Activated CD4-positive, alpha-beta T cell treated with anti-CD3 and anti-CD28 coated beads, Interleukin-2, amount 10 ng/mL, durations not matched to agents 7 days and 5 days (primary cell): ENCODE results near the gene DOK5. TPM values are rescaled to one million over a fixed set of nuclear protein-coding genes. Genes with fewer than 3 reads are reported as not detected.

Experiments used
- CTCF ChIA-PET: fragments of 350-600 bp; sonication (Branson Sonifier 250); formaldehyde crosslinking; loops from one replicate; lab custom pipeline; 2021; ENCODE audit warnings: antibody characterized with exemption; lab: Charles Lee
- POLR2A ChIA-PET: fragments of 350-600 bp; sonication (Branson Sonifier 250); formaldehyde crosslinking; loops from one replicate; lab custom pipeline; 2021; ENCODE audit warnings: antibody characterized with exemption; lab: Charles Lee
- DNase-seq: peaks from one replicate; pipeline ENCODE4 v3.0.0-alpha.2; 2020
- H3K27ac Mint-ChIP-seq: one replicate; pipeline ENCODE4 v1.8.0; 2021; ENCODE audit warnings: mild to moderate bottlenecking, moderate library complexity, mixed read lengths
- H3K27me3 Mint-ChIP-seq: one replicate; pipeline ENCODE4 v1.8.0; 2021; ENCODE audit warnings: mixed read lengths
- H3K36me3 Mint-ChIP-seq: one replicate; pipeline ENCODE4 v1.8.0; 2021; ENCODE audit warnings: low read depth, mixed read lengths
- H3K4me1 Mint-ChIP-seq: one replicate; pipeline ENCODE4 v1.8.0; 2021; ENCODE audit warnings: mixed read lengths
- H3K4me3 Mint-ChIP-seq: one replicate; pipeline ENCODE4 v1.8.0; 2021; ENCODE audit warnings: mild to moderate bottlenecking, moderate library complexity, mixed read lengths
- H3K9me3 Mint-ChIP-seq: one replicate; pipeline ENCODE4 v1.8.0; 2021; ENCODE audit warnings: mixed read lengths
- total RNA-seq, 2 experiments: library from RNA; stranded (reverse); gene quantifications; one replicate each; pipeline ENCODE4 v1.2.3, GENCODE V29; 2021

DOK5 gene
- total RNA-seq, 2 experiments from 2014 or later: not detected

DNA sequence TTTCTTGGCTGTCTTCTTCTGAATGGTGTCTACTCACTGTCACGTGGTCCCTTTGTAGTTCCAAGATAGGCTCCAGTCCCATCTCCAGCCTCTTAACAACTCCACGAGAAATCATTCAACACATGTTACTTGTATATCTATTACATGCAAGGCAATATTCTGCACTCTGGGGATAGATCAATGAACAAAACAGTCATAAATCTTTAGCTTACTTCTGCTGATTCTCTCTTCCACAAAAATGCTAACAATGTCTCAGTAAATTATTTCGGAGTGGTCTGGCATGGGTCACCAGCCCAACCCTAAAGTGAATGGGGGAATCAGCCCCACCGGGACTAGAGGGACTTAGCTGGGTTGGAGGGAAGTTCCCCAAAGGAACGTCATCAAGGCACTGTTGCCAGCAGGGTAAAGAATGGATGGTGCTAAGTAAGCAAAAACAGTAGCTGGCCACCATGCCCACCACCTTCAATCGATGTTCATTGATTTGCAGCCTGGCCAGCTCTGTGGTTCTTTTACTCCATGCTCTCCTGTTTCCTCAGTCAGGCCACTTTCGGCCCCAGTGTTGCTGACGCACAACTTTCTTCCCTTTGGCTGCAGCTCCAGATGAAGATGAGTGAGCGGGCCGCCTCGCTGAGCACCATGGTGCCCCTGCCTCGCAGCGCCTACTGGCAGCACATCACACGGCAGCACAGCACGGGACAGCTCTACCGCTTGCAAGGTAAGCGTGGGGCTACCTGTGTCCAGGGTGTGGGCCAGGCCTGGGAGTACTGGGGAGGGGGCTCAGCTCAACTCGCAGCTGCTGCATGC lies 167.7 kb downstream of the DOK5 start:
- Mint-ChIP-seq H3K9me3 (no peaks in the 10 kb centered on the region), H3K27me3 (no peaks in the 10 kb centered on the region), H3K4me3 (no peak overlapping the region), H3K4me1 (no peaks in the 10 kb centered on the region), H3K27ac (no peak overlapping the region), H3K36me3 (no peaks in the 10 kb centered on the region)
- DNase-seq: no peak
- ChIA-PET POLR2A (no interaction called here), CTCF (interaction anchor here (0.7 to 1.3 kb wide), 2 partner anchors 11 to 14 kb away, joined by 3 read pairs; no protein-coding TSS in a partner anchor)

GRCh38 chr20:54643761-54644160 lies 168.4 kb downstream of the DOK5 start:
- H3K36me3 Mint-ChIP-seq: no peaks in the 10 kb centered on the region
- H3K4me3 Mint-ChIP-seq: no peak overlapping the region
- H3K27ac Mint-ChIP-seq: no peak overlapping the region
- no peaks in the 10 kb centered on the region for H3K27me3 Mint-ChIP-seq
- H3K4me1 Mint-ChIP-seq: no peaks in the 10 kb centered on the region
- POLR2A ChIA-PET: no interaction called here
- H3K9me3 Mint-ChIP-seq: no peaks in the 10 kb centered on the region
- CTCF ChIA-PET: interaction anchor here (1.3 kb wide), 1 partner anchor 12 kb away, joined by 3 read pairs; no protein-coding TSS in a partner anchor
- no peak for DNase-seq

GRCh38 chr20:54645445-54646155 lies 170.2 kb downstream of the DOK5 start:
- no peaks in the 10 kb centered on the region for H3K4me1 Mint-ChIP-seq
- no peaks in the 10 kb centered on the region for H3K36me3 Mint-ChIP-seq
- peaks cover 5% of the 10 kb centered on the region for H3K27me3 Mint-ChIP-seq
- no peak for DNase-seq
- ChIA-PET POLR2A (interaction anchor here (0.8 kb wide), 1 partner anchor 13 kb away, joined by 3 read pairs; no protein-coding TSS in a partner anchor), CTCF (interaction anchor here (0.6 kb wide), 1 partner anchor 583 kb away, joined by 5 read pairs; no protein-coding TSS in a partner anchor)
- H3K4me3 Mint-ChIP-seq: no peak overlapping the region
- H3K9me3 Mint-ChIP-seq: no peaks in the 10 kb centered on the region
- no peak overlapping the region for H3K27ac Mint-ChIP-seq

- CTCF ChIA-PET: interaction anchor here (0.6 kb wide), 1 partner anchor 584 kb away, joined by 5 read pairs; no protein-coding TSS in a partner anchor
- POLR2A ChIA-PET: interaction anchor here (0.8 kb wide), 1 partner anchor 13 kb away, joined by 3 read pairs; no protein-coding TSS in a partner anchor
- DNase-seq: no peak
- H3K4me3 Mint-ChIP-seq: no peak overlapping the region
- peaks cover 5% of the 10 kb centered on the region for H3K27me3 Mint-ChIP-seq
- no peaks in the 10 kb centered on the region for H3K9me3 Mint-ChIP-seq
- H3K4me1 Mint-ChIP-seq: no peaks in the 10 kb centered on the region
- no peak overlapping the region for H3K27ac Mint-ChIP-seq
- H3K36me3 Mint-ChIP-seq: no peaks in the 10 kb centered on the region
Observed at GRCh38 chr20:54646156-54646517, 170.7 kb downstream of the DOK5 start.

DNA sequence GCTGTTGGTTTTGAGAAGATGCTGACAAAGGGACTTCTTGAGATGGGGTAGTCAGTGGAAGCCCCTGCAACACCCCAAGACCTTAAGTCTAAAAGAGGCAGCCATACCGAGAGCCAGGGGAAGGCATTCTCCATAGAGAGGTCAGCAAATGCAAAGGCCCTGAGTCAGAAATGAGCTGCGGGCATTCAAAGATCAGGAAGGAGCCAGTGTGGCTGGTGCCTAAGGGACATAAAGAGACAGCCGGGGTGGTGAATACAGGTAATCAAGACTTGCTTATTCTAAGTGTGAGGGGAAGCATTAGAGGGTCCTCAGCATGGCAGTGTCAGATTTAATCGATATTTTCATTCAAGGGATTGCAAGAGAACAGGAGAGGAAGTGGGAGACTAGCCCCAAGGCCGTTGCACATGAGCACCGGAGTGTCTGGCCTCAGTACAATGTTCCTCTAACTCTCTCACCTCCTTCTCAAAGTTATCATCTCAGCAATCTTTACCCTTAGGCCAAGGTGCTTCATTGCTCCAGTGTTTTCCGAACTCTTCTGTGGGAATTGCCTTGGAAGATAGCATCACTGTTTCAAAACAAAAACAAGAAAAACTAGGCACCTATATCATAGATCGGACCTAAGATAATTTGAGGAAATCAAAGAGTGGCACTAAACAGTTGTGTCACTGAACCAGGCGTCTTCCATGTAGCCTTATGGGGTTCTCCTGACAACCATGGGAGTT lies 173.2 kb downstream of the DOK5 start:
- CTCF ChIA-PET: interaction anchor here (0.7 kb wide), 1 partner anchor 440 kb away, joined by 3 read pairs; no protein-coding TSS in a partner anchor

DNA sequence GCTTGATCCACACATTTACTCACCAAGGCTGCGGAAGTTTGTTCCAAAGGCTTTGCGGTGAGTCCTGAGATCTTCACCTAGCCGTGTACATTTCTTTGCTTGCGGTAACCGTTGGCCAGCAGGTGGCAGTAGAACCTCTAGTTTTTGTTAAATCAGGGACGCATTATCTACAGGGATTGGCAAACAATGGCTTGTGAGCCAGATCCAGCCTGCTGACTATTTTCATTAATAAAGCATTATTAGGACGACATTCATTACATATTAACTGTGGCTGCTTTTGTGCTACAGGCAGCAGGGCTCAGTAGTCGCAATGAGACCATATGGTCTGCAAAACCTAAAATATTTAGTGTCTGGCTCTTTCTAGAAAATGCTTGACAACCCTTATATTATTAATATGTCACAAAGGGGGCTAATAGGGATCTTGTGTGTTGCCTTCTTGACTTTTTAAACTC lies 174.1 kb downstream of the DOK5 start:
- Mint-ChIP-seq H3K27ac (no peak overlapping the region), H3K9me3 (no peaks in the 10 kb centered on the region), H3K4me1 (no peaks in the 10 kb centered on the region), H3K4me3 (no peak overlapping the region), H3K27me3 (peaks cover 11% of the 10 kb centered on the region), H3K36me3 (no peaks in the 10 kb centered on the region)
- CTCF ChIA-PET: no interaction called here
- peak; percentile 68 for DNase-seq
- POLR2A ChIA-PET: no interaction called here

More for the DNA sequence above, 173.2 kb downstream of the DOK5 start:
- POLR2A ChIA-PET: no interaction called here
- no peaks in the 10 kb centered on the region for H3K4me1 Mint-ChIP-seq
- no peak overlapping the region for H3K27ac Mint-ChIP-seq
- H3K4me3 Mint-ChIP-seq: no peak overlapping the region
- H3K36me3 Mint-ChIP-seq: no peaks in the 10 kb centered on the region
- H3K27me3 Mint-ChIP-seq: peaks cover 11% of the 10 kb centered on the region
- no peaks in the 10 kb centered on the region for H3K9me3 Mint-ChIP-seq
- no peak for DNase-seq

GRCh38 chr20:54650052-54650719 lies 174.8 kb downstream of the DOK5 start:
- H3K9me3 Mint-ChIP-seq: no peaks in the 10 kb centered on the region
- H3K4me3 Mint-ChIP-seq: no peak overlapping the region
- ChIA-PET POLR2A (no interaction called here), CTCF (no interaction called here)
- H3K4me1 Mint-ChIP-seq: no peaks in the 10 kb centered on the region
- H3K36me3 Mint-ChIP-seq: no peaks in the 10 kb centered on the region
- peaks cover 11% of the 10 kb centered on the region for H3K27me3 Mint-ChIP-seq
- H3K27ac Mint-ChIP-seq: no peak overlapping the region
- no peak for DNase-seq

- H3K36me3 Mint-ChIP-seq: no peaks in the 10 kb centered on the region
- H3K4me1 Mint-ChIP-seq: no peaks in the 10 kb centered on the region
- DNase-seq: no peak
- POLR2A ChIA-PET: no interaction called here
- no peak overlapping the region for H3K4me3 Mint-ChIP-seq
- no peak overlapping the region for H3K27ac Mint-ChIP-seq
- peaks cover 11% of the 10 kb centered on the region for H3K27me3 Mint-ChIP-seq
- CTCF ChIA-PET: no interaction called here
- H3K9me3 Mint-ChIP-seq: no peaks in the 10 kb centered on the region
Observed at GRCh38 chr20:54651252-54651651, 175.9 kb downstream of the DOK5 start.

GRCh38 chr20:54654450-54654849 lies 179.1 kb downstream of the DOK5 start:
- no peaks in the 10 kb centered on the region for H3K9me3 Mint-ChIP-seq
- no peak overlapping the region for H3K4me3 Mint-ChIP-seq
- H3K4me1 Mint-ChIP-seq: peaks cover 2% of the 10 kb centered on the region
- CTCF ChIA-PET: no interaction called here
- POLR2A ChIA-PET: no interaction called here
- H3K27ac Mint-ChIP-seq: no peak overlapping the region
- H3K27me3 Mint-ChIP-seq: peaks cover 9% of the 10 kb centered on the region
- no peak for DNase-seq
- no peaks in the 10 kb centered on the region for H3K36me3 Mint-ChIP-seq

DNA sequence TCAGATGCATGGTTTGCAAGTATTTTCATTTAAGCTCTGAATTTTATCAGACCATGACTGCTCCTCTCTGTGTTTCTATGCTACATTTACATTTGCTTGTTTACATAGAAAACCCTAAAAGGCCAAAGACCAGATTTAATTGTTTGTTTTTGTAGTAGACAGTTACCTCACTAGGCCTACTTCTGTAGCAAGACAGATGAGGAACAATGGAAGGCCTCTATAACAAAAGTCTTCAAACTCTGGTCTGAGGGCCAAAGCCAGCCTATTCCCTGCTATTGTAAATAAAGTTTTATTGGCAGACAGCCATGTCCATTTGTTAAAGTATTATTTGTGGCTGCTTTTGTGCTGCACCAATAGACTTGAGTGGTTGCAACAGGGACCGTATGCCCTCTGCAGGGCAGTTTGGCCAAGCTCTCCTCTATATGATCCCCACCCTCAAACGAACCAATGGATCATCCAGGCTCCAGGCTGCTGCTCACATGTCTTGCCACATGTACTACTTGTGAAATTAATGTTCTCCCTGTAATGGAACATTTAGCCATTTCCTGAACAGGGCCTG lies 182.0 kb downstream of the DOK5 start:
- POLR2A ChIA-PET: no interaction called here
- Mint-ChIP-seq H3K27ac (no peak overlapping the region), H3K27me3 (peaks cover 1% of the 10 kb centered on the region), H3K4me3 (no peak overlapping the region), H3K9me3 (no peaks in the 10 kb centered on the region), H3K4me1 (peaks cover 2% of the 10 kb centered on the region), H3K36me3 (no peaks in the 10 kb centered on the region)
- CTCF ChIA-PET: interaction anchor here (0.9 kb wide), 1 partner anchor 14 kb away, joined by 3 read pairs; no protein-coding TSS in a partner anchor
- no peak for DNase-seq

GRCh38 chr20:54658525-54658924 lies 183.1 kb downstream of the DOK5 start:
- POLR2A ChIA-PET: interaction anchor here (1.0 kb wide), 1 partner anchor 12 kb away, joined by 3 read pairs; no protein-coding TSS in a partner anchor
- H3K4me1 Mint-ChIP-seq: peaks cover 2% of the 10 kb centered on the region
- H3K4me3 Mint-ChIP-seq: no peak overlapping the region
- H3K27ac Mint-ChIP-seq: no peak overlapping the region
- H3K9me3 Mint-ChIP-seq: no peaks in the 10 kb centered on the region
- no peaks in the 10 kb centered on the region for H3K36me3 Mint-ChIP-seq
- CTCF ChIA-PET: no interaction called here
- no peaks in the 10 kb centered on the region for H3K27me3 Mint-ChIP-seq
- DNase-seq: no peak

DNA sequence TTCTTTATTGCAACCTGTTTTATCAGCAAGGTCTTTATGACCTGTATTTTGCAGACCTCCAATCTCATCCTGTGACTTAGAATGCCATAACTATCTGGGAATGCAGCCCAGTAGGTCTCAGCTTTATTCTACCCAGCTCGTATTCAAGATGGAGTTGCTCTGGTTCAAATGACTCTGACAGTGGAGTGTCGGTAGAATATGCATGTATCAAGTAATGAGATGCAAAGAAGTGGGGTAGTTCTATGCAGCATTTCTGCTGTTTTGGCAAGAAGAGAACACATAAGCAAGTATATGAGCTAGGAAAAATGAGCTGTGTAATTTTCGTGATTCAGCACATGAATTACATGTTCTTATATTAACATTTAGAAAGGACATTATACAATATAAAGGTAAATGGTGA lies 185.9 kb downstream of the DOK5 start:
- no peaks in the 10 kb centered on the region for H3K27me3 Mint-ChIP-seq
- no peak overlapping the region for H3K27ac Mint-ChIP-seq
- H3K9me3 Mint-ChIP-seq: no peaks in the 10 kb centered on the region
- H3K4me1 Mint-ChIP-seq: peaks cover 2% of the 10 kb centered on the region
- DNase-seq: no peak
- H3K4me3 Mint-ChIP-seq: no peak overlapping the region
- ChIA-PET POLR2A (no interaction called here), CTCF (no interaction called here)
- no peaks in the 10 kb centered on the region for H3K36me3 Mint-ChIP-seq
